Neural cell (in vitro differentiated cells): ENCODE measurements around the gene SKI. TPM values are rescaled to one million over a fixed set of nuclear protein-coding genes. Genes with fewer than 3 reads are reported as not detected.

Experiments used
- H2AFZ ChIP-seq: fragments of 200-600, 300-800 bp; sonication (generic), shearing (Covaris generic); 2 replicates; pipeline ENCODE4 v1.6.0; 2014; ENCODE audit warnings: low read depth, mild to moderate bottlenecking, antibody characterized with exemption, low read length, moderate library complexity
- H3F3A ChIP-seq: fragments of 200-600 bp; shearing (Covaris generic); 2 replicates; pipeline ENCODE4 v1.6.1; 2016; ENCODE audit warnings: mild to moderate bottlenecking, moderate library complexity, mixed read lengths, antibody characterized with exemption, low read length; ENCODE audit not compliant: insufficient read depth, poor library complexity, severe bottlenecking
- H3K27ac ChIP-seq: fragments of 200-600, 300-800 bp; sonication (generic), shearing (Covaris generic); 2 replicates; pipeline ENCODE4 v1.5.1; 2014; ENCODE audit warnings: mild to moderate bottlenecking, low read length, moderate library complexity
- H3K27me3 ChIP-seq: fragments of 300-800, 200-600 bp; sonication (generic), shearing (Covaris generic); 2 replicates; pipeline ENCODE4 v1.6.0; 2014; ENCODE audit warnings: mild to moderate bottlenecking, low read depth, low read length, moderate library complexity; ENCODE audit not compliant: insufficient read depth
- H3K36me3 ChIP-seq: fragments of 300-800, 200-600 bp; sonication (generic), shearing (Covaris generic); 2 replicates; pipeline ENCODE4 v1.5.1; 2014; ENCODE audit warnings: mild to moderate bottlenecking, antibody characterized with exemption, low read length, moderate library complexity; ENCODE audit not compliant: insufficient read depth
- H3K4me2 ChIP-seq: fragments of 300-800, 200-600 bp; sonication (generic), shearing (Covaris generic); 2 replicates; pipeline ENCODE4 v1.6.0; 2014; ENCODE audit warnings: mild to moderate bottlenecking, low read length
- H3K4me3 ChIP-seq: fragments of 300-800, 200-600 bp; sonication (generic), shearing (Covaris generic); 2 replicates; pipeline ENCODE4 v1.5.1; 2014; ENCODE audit warnings: mild to moderate bottlenecking, low read length, moderate library complexity
- H3K79me2 ChIP-seq: fragments of 200-600 bp; shearing (Covaris generic); replicated peaks from 2 replicates; pipeline ENCODE4 v1.6.0; 2014; ENCODE audit warnings: mild to moderate bottlenecking, low read length, moderate library complexity; ENCODE audit not compliant: insufficient read depth
- H3K9ac ChIP-seq: fragments of 300-800, 200-600 bp; sonication (generic), shearing (Covaris generic); 2 replicates; pipeline ENCODE4 v1.6.1; 2016; ENCODE audit warnings: mild to moderate bottlenecking, low read length, mixed read lengths
- H3K9me2 ChIP-seq: fragments of 200-600 bp; shearing (Covaris generic); 2 replicates; pipeline ENCODE4 v1.6.1; 2016; ENCODE audit warnings: mild to moderate bottlenecking, low read length, mixed read lengths; ENCODE audit not compliant: insufficient read depth
- H3K9me3 ChIP-seq: fragments of 200-600, 300-800 bp; sonication (generic), shearing (Covaris generic); 2 replicates; pipeline ENCODE4 v1.6.1; 2016; ENCODE audit warnings: mild to moderate bottlenecking, mixed run types, low read length, moderate library complexity, mixed read lengths
- H4K20me1 ChIP-seq: fragments of 200-600 bp; shearing (Covaris generic); 2 replicates; pipeline ENCODE4 v1.6.1; 2016; ENCODE audit warnings: mild to moderate bottlenecking, mixed run types; ENCODE audit not compliant: insufficient read depth
- CTCF ChIP-seq: fragments of 450-650 bp; IDR thresholded peaks from 2 replicates; pipeline ENCODE4 v1.5.1; 2014; ENCODE audit warnings: antibody characterized with exemption, mild to moderate bottlenecking, moderate library complexity; ENCODE audit not compliant: poor library complexity, severe bottlenecking
- EP300 ChIP-seq: fragments of 450-650 bp; conservative IDR thresholded peaks from 2 replicates; pipeline ENCODE4 v1.6.1; 2014; ENCODE audit warnings: antibody characterized with exemption, mild to moderate bottlenecking, moderate library complexity; ENCODE audit not compliant: poor library complexity, severe bottlenecking
- EZH2 ChIP-seq: fragments of 200-600, 300-800 bp; shearing (Covaris generic), sonication (generic); IDR thresholded peaks from 2 replicates; pipeline ENCODE4 v1.6.1; 2014; ENCODE audit warnings: antibody characterized with exemption, low read length, borderline replicate concordance, mild to moderate bottlenecking; ENCODE audit not compliant: insufficient read depth, poor library complexity, severe bottlenecking
- MXI1 ChIP-seq: fragments of 450-650 bp; conservative IDR thresholded peaks from 2 replicates; pipeline ENCODE4 v1.6.1; 2014; ENCODE audit warnings: antibody characterized with exemption, mild to moderate bottlenecking; ENCODE audit not compliant: poor library complexity, severe bottlenecking
- POLR2AphosphoS5 ChIP-seq: IDR thresholded peaks from 2 replicates; pipeline ENCODE4 v1.6.1; 2012
- RAD21 ChIP-seq: fragments of 450-650 bp; conservative IDR thresholded peaks from 2 replicates; pipeline ENCODE4 v1.6.1; 2014; ENCODE audit warnings: antibody characterized with exemption, mild to moderate bottlenecking, moderate library complexity
- REST ChIP-seq: IDR thresholded peaks from 2 replicates; pipeline ENCODE4 v1.6.1; 2012; ENCODE audit warnings: borderline replicate concordance
- SMC3 ChIP-seq: fragments of 450-650 bp; conservative IDR thresholded peaks from 2 replicates; pipeline ENCODE4 v1.6.1; 2014; ENCODE audit warnings: antibody characterized with exemption, mild to moderate bottlenecking, moderate library complexity; ENCODE audit not compliant: poor library complexity
- TAF1 ChIP-seq: IDR thresholded peaks from 2 replicates; pipeline ENCODE4 v1.6.1; 2012; ENCODE audit warnings: low read depth
- polyA plus RNA-seq: library from polyadenylated mRNA; depleted of rRNA; stranded (reverse); fragments of >200 nt; gene quantifications from 2 replicates; pipeline ENCODE4 v1.2.3, GENCODE V29; 2014

SKI gene
- polyA plus RNA-seq, 1 donor from 2014 or later, result 4.1 TPM

GRCh38 chr1:2300851-2301606 lies 72.9 kb downstream of the SKI start:
- H3K79me2 ChIP-seq, result peaks cover 26% of the 10 kb centered on the region
- H3K9me2 ChIP-seq, result no peaks in the 10 kb centered on the region
- no peaks in the 10 kb centered on the region for H3F3A ChIP-seq
- H2AFZ ChIP-seq, result no peak overlapping the region
- no peak overlapping the region for H3K4me3 ChIP-seq
- H3K4me2 ChIP-seq, result no peak overlapping the region
- H4K20me1 ChIP-seq, result peaks cover 4% of the 10 kb centered on the region
- no peaks in the 10 kb centered on the region for H3K27me3 ChIP-seq
- H3K9me3 ChIP-seq, result no peaks in the 10 kb centered on the region
- TF ChIP-seq EZH2 (no peak), REST (no peak), EP300 (no peak), SMC3 (no peak), RAD21 (no peak), MXI1 (no peak), CTCF (no peak), POLR2AphosphoS5 (no peak), TAF1 (no peak)
- no peaks in the 10 kb centered on the region for H3K36me3 ChIP-seq
- no peak overlapping the region for H3K9ac ChIP-seq
- H3K27ac ChIP-seq, result no peak overlapping the region

- Histone ChIP-seq H2AFZ (no peak overlapping the region), H3K9ac (no peak overlapping the region), H4K20me1 (peaks cover 4% of the 10 kb centered on the region), H3K9me3 (no peaks in the 10 kb centered on the region), H3K9me2 (no peaks in the 10 kb centered on the region), H3K4me3 (no peak overlapping the region), H3K79me2 (peaks cover 26% of the 10 kb centered on the region), H3K36me3 (no peaks in the 10 kb centered on the region), H3K27ac (no peak overlapping the region), H3F3A (no peaks in the 10 kb centered on the region), H3K4me2 (no peak overlapping the region), H3K27me3 (no peaks in the 10 kb centered on the region)
- TF ChIP-seq EZH2 (no peak), REST (no peak), POLR2AphosphoS5 (no peak), RAD21 (no peak), MXI1 (no peak), CTCF (no peak), SMC3 (no peak), TAF1 (no peak), EP300 (no peak)
These were observed 73.6 kb downstream of the SKI start for GRCh38 chr1:2301607-2302291.
